ENCODE results near the gene WDR18.
A peak's percentile ranks its signal among the peaks of the same experiment; 100 is the strongest.

Gene WDR18

GRCh38 chr19:944171-944567, 40.0 kb upstream of the WDR18 start:
- H3K27me3 ChIP-seq (ENCODE audit: control insufficient read depth, insufficient read depth, low read length) = peaks cover 8% of the 10 kb centered on the region
- H3K9ac ChIP-seq (ENCODE audit: low read length) = peak overlapping the region; percentile 28

GRCh38 chr19:944663-945241, 39.4 kb upstream of the WDR18 start:
- Histone ChIP-seq H3K27me3 (ENCODE audit: control insufficient read depth, insufficient read depth, low read length) (peaks cover 8% of the 10 kb centered on the region), H3K4me1 (ENCODE audit: control insufficient read depth, insufficient read depth, low read length) (peaks cover 51% of the 10 kb centered on the region), H3K9me3 (ENCODE audit: control insufficient read depth, low read length) (no peaks in the 10 kb centered on the region), H3K4me3 (ENCODE audit: low read length) (no peak overlapping the region), H3K9ac (ENCODE audit: low read length) (peak overlapping the region; percentile 28), H3K36me3 (ENCODE audit: control insufficient read depth, insufficient read depth, low read length) (no peaks in the 10 kb centered on the region)

More at GRCh38 chr19:944171-944567, 40.0 kb upstream of the WDR18 start:
- Histone ChIP-seq H3K36me3 (ENCODE audit: control insufficient read depth, insufficient read depth, low read length) (no peaks in the 10 kb centered on the region), H3K4me3 (ENCODE audit: low read length) (no peak overlapping the region), H3K4me1 (ENCODE audit: control insufficient read depth, insufficient read depth, low read length) (peaks cover 51% of the 10 kb centered on the region), H3K9me3 (ENCODE audit: control insufficient read depth, low read length) (no peaks in the 10 kb centered on the region)

- H3K36me3 ChIP-seq (ENCODE audit: control insufficient read depth, insufficient read depth, low read length) = no peaks in the 10 kb centered on the region
- H3K9ac ChIP-seq (ENCODE audit: low read length) = no peak overlapping the region
- H3K27me3 ChIP-seq (ENCODE audit: control insufficient read depth, insufficient read depth, low read length) = peaks cover 8% of the 10 kb centered on the region
- peaks cover 43% of the 10 kb centered on the region for H3K4me1 ChIP-seq (ENCODE audit: control insufficient read depth, insufficient read depth, low read length)
- no peak overlapping the region for H3K4me3 ChIP-seq (ENCODE audit: low read length)
- no peaks in the 10 kb centered on the region for H3K9me3 ChIP-seq (ENCODE audit: control insufficient read depth, low read length)
Observed at GRCh38 chr19:945401-946252, 38.5 kb upstream of the WDR18 start.

GRCh38 chr19:947090-947706, 36.9 kb upstream of the WDR18 start:
- no peak overlapping the region for H3K9ac ChIP-seq (ENCODE audit: low read length)
- peaks cover 8% of the 10 kb centered on the region for H3K27me3 ChIP-seq (ENCODE audit: control insufficient read depth, insufficient read depth, low read length)
- no peaks in the 10 kb centered on the region for H3K9me3 ChIP-seq (ENCODE audit: control insufficient read depth, low read length)
- H3K4me3 ChIP-seq (ENCODE audit: low read length) = no peak overlapping the region
- no peaks in the 10 kb centered on the region for H3K36me3 ChIP-seq (ENCODE audit: control insufficient read depth, insufficient read depth, low read length)
- H3K4me1 ChIP-seq (ENCODE audit: control insufficient read depth, insufficient read depth, low read length) = peaks cover 30% of the 10 kb centered on the region

GRCh38 chr19:947707-948539, 36.2 kb upstream of the WDR18 start:
- peaks cover 11% of the 10 kb centered on the region for H3K27me3 ChIP-seq (ENCODE audit: control insufficient read depth, insufficient read depth, low read length)
- H3K4me3 ChIP-seq (ENCODE audit: low read length) = no peak overlapping the region
- no peaks in the 10 kb centered on the region for H3K36me3 ChIP-seq (ENCODE audit: control insufficient read depth, insufficient read depth, low read length)
- H3K9me3 ChIP-seq (ENCODE audit: control insufficient read depth, low read length) = no peaks in the 10 kb centered on the region
- peaks cover 30% of the 10 kb centered on the region for H3K4me1 ChIP-seq (ENCODE audit: control insufficient read depth, insufficient read depth, low read length)
- H3K9ac ChIP-seq (ENCODE audit: low read length) = no peak overlapping the region

DNA sequence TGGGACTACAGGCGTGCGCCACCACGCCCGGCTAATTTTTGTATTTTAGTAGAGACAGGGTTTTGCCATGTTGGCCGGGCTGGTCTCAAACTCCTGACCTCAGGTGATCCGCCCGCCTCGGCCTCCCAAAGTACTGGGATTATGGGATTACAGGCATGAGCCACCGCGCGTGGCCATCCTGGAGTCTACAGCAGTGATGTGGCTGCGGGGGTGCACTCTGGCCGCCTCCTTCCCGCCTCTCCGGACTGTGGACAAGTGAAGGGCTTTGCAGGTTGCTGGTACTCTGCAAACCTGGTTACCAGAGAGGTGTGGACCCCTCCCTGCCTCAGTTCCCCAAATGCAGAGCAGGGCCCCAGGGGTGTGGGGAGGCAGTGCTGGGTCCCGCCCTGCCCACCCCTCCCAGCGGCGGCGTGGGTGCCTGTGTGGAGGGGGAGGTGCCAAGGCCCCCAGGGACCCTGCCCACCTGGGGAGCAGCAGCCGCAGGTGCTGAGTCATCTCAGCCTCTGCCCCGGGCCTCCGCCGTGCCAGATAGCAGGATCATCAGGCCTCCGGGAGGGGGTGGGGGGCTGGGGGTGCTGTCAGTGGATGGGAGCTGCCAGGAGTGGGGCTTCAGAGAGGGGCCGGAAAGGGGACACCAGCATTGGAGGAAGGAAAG, 35.2 kb upstream of the WDR18 start:
- Histone ChIP-seq H3K4me1 (ENCODE audit: control insufficient read depth, insufficient read depth, low read length) (peaks cover 28% of the 10 kb centered on the region), H3K36me3 (ENCODE audit: control insufficient read depth, insufficient read depth, low read length) (no peaks in the 10 kb centered on the region), H3K4me3 (ENCODE audit: low read length) (no peak overlapping the region), H3K9me3 (ENCODE audit: control insufficient read depth, low read length) (no peaks in the 10 kb centered on the region), H3K9ac (ENCODE audit: low read length) (no peak overlapping the region), H3K27me3 (ENCODE audit: control insufficient read depth, insufficient read depth, low read length) (peaks cover 8% of the 10 kb centered on the region)

DNA sequence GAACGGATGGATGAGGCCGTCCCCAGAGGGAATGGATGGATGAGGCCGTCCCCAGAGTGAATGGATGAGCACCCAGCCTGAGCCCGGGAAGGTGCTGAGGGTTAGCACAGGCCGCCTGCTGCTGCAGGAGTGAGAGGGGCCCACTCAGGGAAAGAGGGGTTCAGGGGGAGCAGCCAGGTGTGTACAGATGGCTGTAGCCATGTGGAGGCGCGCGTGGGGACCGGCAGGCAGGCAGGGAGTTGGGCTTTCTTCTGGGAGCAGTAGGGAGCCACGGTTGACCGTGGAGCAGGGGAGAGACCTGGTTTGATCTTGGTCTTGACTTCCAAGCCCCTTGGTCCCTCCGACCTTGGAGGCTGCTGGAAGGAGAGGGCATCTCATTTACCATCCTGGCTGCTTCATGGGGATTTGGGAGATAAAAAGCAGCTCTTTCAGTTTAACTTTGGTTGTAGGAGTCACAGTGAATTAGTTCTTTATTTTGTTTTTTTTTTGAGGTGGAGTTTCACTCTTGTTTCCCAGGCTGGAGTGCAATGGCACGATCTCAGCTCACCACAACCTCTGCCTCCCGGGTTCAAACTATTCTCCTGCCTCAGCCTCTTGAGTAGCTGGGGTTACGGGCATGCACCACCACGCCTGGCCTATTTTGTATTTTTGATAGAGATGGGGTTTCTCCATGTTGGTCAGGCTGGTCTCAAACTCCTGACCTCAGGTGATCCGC, 33.6 kb upstream of the WDR18 start:
- Histone ChIP-seq H3K4me1 (ENCODE audit: control insufficient read depth, insufficient read depth, low read length) (peaks cover 14% of the 10 kb centered on the region), H3K4me3 (ENCODE audit: low read length) (no peak overlapping the region), H3K9me3 (ENCODE audit: control insufficient read depth, low read length) (no peaks in the 10 kb centered on the region)

DNA sequence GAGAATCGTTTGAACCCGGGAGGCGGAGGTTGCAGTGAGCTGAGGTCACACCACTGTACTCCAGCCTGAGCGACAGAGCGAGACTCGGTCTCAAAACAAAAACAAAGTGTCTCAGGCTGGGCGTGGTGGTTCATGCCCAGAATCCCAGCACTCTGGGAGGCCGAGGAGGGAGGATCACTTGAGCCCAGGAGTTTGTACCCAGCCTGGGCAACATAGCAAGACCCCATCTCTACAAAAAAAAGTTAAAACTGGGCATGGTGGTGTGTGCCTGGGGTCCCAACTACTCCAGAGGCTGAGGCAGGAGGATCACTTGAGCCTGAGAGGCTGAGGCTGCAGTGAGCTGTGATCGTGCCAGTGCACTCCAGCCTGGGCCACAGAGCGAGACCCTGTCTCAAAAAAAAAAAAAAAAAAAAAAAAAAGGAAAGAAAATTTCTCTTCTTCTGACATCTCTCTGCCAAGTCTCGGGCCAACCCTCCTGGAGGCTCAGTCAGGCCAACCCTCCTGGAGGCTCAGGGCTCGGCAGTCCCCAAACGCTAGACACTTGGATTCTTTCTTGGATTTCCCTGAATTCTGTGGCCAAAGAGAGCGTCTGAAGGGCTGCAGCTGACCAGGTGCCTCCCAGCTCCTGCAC, 32.0 kb upstream of the WDR18 start:
- H3K4me1 ChIP-seq (ENCODE audit: control insufficient read depth, insufficient read depth, low read length) = peaks cover 14% of the 10 kb centered on the region
- no peak overlapping the region for H3K4me3 ChIP-seq (ENCODE audit: low read length)
- H3K9ac ChIP-seq (ENCODE audit: low read length) = no peak overlapping the region
- H3K9me3 ChIP-seq (ENCODE audit: control insufficient read depth, low read length) = no peaks in the 10 kb centered on the region
- H3K27me3 ChIP-seq (ENCODE audit: control insufficient read depth, insufficient read depth, low read length) = peaks cover 7% of the 10 kb centered on the region
- no peaks in the 10 kb centered on the region for H3K36me3 ChIP-seq (ENCODE audit: control insufficient read depth, insufficient read depth, low read length)

More for the DNA sequence above, 33.6 kb upstream of the WDR18 start:
- Histone ChIP-seq H3K36me3 (ENCODE audit: control insufficient read depth, insufficient read depth, low read length) (no peaks in the 10 kb centered on the region), H3K9ac (ENCODE audit: low read length) (no peak overlapping the region), H3K27me3 (ENCODE audit: control insufficient read depth, insufficient read depth, low read length) (peaks cover 4% of the 10 kb centered on the region)

DNA sequence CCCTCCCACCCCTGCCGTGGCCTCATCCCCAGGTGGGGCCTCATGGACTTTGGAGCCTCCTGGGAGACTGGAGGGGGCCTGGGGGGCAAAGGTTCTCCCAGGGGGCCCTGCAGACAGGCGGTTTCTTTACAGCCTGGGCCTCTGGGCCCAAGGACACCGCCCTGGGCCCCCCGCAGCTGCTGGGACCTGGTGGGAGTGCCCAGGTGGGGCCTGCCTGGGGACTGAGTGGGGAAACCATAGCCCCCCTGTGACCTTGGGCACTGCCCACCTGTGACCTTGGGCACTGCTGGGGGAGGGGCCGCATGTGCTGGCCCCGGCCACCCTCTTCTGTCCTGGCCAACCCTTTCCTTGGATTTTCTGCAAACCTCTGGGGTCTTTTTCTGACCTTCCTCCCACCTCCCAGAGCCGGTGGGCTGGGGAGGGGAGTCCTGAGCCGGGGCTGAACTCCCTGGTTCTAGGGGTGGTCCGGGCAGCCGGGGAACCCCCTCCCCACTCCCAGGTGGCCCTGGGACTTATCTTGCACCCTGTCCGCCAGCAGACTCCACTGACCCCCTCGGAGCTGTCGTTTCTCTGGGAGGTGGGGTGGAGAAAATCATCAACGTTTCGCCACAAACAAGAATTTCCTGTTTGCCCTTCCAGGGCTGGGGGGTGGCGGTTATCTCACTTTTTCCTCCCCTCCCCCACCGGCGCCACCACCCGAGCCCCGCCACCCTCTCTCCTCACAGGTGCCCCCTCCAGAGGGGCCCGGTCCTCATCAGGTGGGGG, 31.3 kb upstream of the WDR18 start:
- Histone ChIP-seq H3K27me3 (ENCODE audit: control insufficient read depth, insufficient read depth, low read length) (peaks cover 7% of the 10 kb centered on the region), H3K36me3 (ENCODE audit: control insufficient read depth, insufficient read depth, low read length) (no peaks in the 10 kb centered on the region), H3K9ac (ENCODE audit: low read length) (no peak overlapping the region), H3K4me3 (ENCODE audit: low read length) (no peak overlapping the region), H3K4me1 (ENCODE audit: control insufficient read depth, insufficient read depth, low read length) (peaks cover 14% of the 10 kb centered on the region), H3K9me3 (ENCODE audit: control insufficient read depth, low read length) (no peaks in the 10 kb centered on the region)
